ENCODE measurements around the gene NFATC3.

Gene NFATC3

DNA sequence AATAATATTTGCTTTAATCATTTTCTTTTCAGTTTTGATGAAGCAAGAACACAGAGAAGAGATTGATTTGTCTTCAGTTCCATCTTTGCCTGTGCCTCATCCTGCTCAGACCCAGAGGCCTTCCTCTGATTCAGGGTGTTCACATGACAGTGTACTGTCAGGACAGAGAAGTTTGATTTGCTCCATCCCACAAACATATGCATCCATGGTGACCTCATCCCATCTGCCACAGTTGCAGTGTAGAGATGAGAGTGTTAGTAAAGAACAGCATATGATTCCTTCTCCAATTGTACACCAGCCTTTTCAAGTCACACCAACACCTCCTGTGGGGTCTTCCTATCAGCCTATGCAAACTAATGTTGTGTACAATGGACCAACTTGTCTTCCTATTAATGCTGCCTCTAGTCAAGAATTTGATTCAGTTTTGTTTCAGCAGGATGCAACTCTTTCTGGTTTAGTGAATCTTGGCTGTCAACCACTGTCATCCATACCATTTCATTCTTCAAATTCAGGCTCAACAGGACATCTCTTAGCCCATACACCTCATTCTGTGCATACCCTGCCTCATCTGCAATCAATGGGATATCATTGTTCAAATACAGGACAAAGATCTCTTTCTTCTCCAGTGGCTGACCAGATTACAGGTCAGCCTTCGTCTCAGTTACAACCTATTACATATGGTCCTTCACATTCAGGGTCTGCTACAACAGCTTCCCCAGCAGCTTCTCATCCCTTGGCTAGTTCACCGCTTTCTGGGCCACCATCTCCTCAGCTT is 105.8 kb downstream of the NFATC3 start:
- DNase-seq, result no peak

DNA sequence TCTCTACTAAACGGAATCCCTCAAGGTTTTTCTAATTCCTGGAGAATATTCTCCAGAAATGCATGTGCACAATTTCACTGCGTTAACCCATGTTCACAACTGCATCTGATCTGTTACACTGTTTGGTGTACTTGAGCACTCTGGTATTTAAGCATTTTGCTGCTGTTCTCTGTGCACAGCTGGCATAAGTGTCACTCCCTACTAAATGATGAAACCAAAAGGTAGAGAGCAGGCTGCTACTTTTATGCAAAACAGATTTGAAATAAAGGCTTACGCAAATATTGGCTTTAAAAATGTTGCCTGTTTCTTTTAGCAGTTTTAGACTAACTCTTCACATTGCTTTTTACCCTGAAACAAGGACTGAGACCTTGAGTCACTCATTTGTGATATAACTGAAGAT is 109.1 kb downstream of the NFATC3 start:
- DNase-seq, result no peak

DNA sequence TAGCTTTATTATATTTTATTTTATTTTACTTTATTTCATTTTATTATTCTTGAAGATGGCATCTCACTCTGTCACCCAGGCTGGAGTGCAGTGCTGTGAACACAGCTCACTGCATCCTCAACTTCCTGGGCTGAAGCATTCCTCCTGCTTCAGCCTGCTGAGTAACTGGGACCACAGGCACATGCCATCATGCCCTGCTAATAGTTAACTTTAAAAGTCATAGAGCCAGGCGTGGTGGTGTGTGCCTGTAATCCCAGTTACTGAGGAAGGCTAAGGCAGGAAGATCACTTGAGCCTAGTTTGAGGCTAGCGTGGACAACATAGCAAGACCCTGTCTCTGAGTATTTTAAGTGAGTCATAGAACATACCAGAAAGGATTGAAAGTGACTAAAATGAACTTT is 112.1 kb downstream of the NFATC3 start:
- no peak for DNase-seq

DNA sequence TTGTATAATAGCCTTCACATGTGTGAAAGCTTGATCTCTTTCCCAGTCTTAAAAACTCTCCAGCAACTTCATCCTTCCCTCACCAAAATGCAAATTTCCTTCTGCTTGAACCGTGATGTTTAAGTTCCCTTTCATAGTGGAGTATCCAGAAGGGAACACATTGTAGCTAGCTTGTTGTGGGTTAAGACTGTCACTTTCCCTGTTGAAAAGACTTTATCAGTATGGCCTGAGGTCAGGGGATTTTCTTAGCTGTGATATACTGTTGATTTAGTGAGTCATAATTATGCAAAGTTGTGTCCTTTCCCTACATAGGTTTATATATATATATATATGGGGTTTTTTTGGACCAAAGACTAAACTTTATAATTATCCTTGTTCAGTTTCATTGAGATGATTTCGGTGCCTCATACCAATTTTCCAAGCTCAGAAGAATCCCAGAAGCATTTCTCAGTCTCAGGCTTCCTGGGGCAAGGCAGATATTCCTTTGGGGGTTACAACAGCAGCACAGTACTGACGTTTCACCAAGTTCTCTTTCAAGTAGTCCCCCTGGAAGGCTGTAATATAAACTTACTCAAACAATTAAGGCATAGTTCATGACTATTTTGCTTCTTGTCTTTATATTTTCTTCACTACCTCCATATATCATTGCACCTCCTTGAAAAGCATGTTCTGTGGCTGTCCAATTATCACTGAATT is 115.1 kb downstream of the NFATC3 start:
- DNase-seq, result peak; percentile 10

DNA sequence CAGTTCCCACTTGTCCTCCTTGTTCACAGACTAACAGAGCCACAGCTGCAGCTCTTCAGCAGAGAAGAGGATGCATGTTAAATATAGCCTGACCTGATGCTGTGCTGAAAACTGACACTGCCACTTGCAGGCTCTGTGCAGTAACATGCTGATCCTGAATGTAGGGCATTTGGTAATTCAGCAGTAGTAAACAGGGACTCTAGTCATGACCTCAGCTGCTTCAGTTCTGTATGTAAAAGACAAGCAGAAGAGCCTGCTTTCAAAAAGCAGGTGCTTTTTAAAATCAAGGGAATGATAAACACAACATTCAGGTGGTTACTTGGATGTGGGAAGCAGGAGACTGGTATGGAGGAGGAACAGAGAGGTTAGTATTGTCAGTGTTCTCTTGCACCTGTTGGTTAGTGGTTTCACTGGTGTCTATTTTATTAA is 116.9 kb downstream of the NFATC3 start:
- DNase-seq, result no peak

DNA sequence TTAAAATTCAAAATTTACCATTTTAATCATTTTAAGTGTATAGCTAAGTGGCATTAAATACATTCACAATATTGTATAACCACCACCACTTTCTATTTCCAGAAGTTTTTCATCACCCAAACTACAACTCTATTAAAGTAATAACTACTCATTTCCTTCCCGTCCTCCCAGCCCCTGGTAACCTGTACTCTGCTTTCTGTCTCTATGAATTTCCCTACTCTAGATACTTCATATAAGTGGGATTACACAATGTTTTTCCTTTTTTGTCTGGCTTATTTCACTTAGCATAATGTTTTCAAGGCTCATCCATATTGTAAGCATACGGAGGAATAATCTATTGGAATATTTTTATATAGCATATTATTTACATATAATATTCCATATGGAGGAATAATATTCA is 121.1 kb downstream of the NFATC3 start:
- no peak for DNase-seq

DNA sequence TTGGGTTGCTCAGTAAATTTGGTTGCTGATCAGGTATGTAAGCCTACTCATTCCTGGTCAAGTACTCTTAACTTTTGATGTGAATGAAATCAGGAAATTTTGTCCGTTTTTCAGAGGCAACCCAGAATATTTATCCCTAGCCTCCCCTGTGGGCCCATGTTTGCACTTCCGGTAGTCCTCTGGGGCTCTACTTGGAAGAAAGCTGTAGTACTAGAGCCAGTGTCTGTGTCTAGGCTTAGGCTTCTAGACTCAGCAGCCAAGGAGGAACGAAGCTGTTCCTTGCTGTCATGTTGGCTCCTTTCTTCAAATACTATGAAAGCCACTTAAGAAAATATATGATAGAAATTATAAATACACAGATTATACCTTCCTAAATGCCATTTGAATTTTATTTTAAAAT is 129.6 kb downstream of the NFATC3 start:
- DNase-seq, result no peak

DNA sequence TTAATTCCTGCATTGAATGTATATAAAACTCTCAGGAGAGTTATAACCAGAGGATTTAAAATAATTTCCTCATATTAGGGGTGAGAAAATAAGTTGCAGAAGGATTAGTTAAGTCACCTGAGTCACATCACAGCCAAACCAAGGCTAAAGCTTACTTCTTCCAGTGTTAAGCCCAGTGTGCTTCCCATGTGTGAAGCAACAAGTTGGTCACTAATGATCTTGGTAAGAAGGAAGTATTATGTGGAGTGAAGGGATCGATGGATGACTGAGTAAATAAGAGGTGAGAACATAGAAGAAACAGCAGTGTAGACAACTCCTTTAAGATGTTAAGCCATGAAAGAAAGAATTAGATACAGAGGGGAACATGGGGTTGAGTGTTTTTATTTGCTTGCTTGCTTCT is 130.1 kb downstream of the NFATC3 start:
- DNase-seq, result no peak

DNA sequence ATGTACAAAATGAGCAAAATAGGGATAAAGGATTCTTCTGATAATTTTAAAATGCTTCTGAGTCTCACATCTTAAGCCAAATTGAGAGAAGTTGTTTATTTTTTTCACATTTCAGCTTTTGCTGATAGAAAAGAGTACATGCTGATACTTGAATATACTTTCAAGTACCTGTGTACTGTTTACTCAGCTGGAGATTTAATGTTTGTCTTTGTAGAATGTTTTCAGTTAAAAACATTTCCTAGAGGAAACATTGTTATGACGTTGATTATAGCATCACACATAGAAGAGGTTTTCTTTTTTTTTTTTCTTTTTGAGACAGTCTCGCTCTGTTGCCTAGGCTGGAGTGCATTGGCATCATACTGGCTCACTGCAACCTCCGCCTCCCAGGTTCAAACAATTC is 131.1 kb downstream of the NFATC3 start:
- no peak for DNase-seq

DNA sequence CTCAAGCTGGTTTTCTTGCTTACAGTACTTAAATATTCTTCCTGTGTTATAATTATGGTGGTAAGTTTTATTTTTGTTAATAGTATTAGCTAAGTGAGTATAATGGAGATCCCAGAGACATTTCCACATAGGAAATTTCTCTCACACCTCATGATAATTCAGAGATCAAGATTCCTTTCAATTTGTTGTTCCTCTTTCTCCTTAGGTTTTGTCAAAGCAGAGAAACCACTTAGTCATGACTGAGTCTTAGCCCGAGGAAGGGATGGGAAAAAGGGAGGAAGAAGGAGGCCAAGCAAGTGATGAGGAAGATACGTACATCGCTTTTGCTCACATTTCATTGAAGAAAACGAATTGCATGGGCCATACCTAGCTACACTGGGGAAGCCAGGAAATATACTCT is 132.3 kb downstream of the NFATC3 start:
- DNase-seq, result no peak

DNA sequence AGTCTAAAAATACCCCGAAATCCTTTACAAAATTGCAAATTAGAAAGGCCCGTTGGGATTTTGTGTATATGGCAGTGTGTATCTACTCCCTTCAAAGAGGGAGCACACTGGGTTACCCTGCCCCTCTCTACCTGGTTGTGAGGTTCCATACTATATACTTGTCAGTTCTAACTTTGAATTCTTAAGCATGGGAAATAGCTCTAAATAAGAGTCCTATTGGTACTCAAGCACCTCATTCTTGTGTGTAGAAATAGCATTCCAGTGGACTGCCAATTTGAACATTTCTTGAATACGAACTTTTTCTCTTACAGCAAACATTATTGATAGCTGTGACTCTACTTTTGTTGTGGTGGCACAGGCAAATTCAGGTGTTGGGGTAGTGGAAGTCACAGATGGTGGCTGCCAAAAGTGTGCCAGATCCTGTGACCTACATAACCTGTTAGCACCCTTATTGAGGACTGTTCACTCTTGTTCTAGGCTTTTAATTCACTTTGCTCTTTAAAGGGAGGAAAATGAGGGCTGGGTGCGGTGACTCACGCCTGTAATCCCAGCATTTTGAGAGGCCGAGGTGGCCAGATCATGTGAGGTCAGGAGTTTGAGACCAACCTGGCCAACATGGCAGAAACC is 134.7 kb downstream of the NFATC3 start:
- no peak for DNase-seq

DNA sequence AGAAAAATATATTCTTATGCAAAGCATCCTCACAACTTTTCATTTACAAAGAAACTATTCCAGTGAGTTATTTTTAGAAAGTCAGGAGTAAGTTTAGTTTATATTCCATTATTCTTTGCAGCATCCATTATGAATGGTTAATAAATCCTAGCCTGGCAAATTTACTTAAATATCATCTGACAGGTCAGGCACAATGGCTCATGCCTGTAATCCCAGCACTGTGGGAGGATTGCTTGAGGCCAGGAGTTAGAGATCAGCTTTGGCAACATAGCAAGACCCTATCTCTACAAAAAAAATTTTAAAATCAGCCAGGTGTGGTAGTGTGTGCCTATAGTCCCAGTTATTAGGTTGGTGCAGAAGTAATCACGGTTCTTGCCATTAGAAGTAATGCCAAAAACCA is 137.9 kb downstream of the NFATC3 start:
- DNase-seq, result no peak

DNA sequence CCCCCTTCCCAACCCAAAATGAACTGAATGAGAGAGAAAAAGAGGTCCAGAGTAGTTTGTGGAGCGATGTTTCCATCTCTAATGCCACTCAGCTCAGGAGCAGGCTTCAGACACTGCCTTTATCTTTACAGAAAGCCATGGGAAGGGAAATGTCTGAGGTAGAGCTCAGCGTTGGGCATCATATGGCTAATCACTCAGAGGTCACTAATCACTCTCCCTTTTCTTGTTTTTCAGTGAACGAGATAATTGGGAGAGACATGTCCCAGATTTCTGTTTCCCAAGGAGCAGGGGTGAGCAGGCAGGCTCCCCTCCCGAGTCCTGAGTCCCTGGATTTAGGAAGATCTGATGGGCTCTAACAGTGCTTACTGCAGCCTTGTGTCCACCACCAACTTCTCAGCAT is 140.9 kb downstream of the NFATC3 start:
- no peak for DNase-seq

DNA sequence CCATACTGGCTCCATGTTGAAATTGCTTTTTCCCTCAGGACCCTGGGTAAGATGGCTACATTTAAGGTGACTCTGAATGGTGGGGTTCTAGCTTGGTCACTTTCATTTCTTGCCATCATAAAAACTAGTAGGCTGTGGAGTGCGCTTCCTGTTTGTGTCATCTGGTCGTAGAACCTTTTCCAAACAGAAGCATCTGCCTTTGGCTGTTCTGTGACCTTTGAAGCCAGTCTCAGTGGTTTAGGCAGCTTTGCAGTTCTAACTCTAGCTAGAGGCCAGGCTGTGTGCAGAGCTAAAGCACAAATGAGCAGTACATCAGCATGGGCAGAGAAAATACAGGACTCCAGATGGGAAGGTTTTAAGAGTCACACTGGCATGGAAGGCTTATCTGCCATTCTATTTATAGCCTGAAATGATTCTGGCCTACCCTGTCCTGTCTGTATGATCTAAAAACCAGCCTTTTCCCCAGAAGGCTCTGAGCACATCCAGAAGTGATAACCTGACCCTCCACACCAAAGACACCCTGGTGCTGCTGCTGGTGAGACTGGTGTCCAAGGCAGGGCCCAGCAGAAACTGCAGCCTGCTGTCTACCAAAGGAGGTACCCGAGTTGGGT is 142.1 kb downstream of the NFATC3 start:
- no peak for DNase-seq

DNA sequence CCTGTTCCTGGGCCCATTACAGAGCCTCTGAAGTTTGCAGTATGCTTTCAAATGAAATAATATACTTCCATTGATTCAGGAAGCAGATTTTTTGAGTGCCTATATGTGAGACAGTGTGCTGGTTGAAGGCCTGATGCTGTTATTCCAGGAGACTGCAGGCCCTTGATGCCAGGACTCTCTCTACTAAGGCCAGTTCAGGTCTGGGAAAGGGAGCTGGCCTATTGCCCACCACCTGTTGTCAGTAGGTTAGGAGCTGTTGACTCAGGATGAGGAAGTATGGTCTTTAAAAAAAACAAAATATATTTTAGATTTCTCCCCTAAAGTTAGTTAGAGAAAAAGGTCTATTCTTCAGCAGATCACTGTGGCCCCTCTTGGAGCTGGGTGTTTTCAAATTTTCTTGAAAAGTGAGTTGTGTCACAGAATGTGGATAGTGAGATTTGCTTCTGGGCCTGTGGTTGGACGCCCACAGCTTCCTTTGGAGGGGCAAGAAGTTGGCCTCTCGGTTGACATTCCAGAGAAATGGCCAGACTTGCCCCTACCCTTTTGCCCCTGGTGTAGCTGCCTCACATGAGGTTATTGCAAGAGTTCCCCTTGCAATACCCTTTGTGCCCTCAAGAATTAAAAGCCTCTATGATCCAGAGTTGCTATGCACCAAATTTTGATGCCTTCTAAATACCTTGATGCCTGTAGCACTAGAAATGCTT is 142.8 kb downstream of the NFATC3 start:
- DNase-seq, result no peak

DNA sequence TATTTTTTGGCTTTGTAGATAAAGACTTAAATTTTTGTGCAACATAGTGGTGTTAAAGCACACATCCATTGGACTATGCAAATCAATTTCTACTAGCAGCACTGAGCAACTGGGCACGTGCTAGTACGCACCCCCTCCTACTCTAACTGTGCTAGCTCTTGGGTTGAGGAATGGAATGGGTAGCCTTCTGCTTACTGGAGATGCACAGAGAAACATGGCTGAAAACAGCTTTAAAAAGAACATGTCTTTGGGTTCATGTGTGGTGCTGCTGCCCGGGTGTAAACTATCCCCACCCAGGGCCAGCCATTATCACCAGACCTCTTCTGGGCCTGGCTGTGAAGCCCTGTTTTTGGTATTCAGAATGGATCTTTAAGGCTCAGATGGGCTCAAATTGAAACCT is 143.5 kb downstream of the NFATC3 start:
- DNase-seq, result no peak

DNA sequence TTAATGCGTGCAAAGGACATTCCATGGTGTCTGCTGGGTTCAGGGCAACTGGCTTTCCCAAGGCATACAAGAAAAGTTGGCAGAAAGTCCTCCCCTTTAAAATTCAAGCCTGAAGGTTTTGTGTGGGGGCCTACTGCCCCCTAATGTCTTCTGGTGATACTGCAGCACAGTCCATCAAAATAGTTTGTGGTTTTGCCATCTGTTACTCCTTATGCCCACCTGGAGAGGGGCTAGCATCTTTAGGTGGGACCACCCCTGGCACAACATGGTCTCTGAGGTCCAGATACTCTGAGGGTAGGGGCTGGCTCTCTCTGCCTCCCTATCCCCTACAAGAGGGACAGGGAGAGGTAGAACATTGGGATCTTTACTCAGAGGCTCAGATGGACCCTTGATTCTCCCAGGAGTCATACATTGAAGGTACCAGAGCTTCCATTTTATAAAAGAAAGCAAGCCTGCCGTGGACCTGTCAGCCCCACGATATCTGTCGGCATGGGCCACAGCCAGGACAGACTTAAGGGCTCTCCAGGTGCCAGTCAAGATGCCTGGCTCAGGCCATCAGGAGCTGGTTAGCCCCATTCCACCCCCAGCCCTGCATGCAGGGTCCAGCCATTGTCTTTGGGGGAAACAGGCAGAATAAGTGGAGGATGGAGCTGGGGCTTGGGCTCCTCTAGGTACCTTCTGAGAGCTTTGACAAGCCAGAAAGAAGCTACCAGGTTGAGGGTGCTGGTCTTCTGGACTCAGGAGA is 144.4 kb downstream of the NFATC3 start:
- DNase-seq, result peak; percentile 57

DNA sequence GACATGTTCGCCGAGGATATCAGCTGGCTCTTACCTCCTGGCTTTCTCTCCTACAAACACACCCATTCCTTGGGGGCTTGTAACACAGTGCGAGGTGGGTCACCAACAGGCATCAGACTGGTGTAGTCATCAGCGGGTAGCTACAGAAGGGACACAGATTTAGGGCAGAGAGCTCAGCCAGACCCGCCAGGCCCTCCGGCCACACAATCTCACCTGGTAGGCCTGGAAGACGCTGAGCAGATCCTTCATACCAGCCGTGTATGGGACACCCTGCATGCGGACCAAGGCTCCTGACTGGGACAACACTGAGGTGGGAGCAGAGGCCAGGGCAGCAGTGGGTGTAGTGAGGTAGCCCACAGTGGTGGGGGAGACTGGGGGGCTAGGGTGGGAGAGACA is 145.0 kb downstream of the NFATC3 start:
- no peak for DNase-seq

DNA sequence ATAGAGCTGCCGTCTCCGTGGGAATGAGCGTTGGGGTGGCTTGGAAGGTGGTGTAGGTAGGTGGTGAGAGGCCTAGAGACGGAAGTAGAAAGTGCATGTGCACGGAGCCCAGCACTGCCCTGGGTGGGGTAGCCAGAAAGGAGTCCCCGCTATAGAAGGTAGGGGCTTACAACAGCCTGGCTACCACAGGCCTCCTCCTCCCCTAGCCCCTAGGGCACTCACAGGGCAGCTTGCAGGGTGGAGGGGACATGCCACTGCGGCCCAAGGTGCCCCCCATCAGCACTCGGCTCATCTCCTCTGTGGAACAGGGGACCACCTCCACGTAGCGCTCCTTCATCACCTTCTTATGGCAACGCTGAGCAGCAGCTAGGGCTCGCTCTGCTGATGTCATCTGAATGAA is 145.8 kb downstream of the NFATC3 start:
- DNase-seq, result no peak

DNA sequence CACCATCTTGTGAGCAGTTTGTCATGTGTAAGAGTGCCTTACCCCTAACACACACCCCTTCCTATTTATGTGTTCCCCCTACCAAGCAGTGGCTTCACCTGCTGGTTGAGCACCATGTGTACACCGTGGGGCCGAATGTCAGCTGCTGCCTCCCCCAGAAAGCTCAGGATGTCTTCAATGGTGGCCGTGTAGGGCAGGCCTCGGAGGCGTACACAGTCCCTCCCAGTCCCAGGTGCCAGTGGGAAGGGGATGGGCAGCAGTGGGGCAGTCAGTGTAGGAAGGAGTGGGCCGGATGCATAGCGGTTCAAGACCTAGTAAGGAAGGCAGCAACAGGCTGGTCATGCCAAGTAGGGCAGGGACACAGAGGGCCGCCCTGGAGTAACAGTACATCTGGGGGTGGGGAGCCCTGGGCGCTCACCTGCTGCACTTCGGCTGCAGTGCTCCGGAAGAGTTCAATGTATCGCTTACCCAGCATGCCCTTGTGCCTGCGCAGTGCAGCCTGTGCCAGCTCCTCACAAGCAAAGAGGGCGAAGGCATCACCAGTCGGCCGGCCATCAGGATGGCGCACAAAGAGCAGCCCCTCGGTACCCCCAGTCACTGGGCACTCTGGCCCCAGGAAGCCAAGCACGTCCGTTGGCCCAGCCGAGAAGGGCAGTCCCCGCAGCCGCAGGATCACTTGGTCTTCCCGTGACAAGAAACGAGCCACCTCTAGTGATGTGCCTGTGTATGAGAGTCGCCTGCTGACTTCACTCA is 146.4 kb downstream of the NFATC3 start:
- no peak for DNase-seq

DNA sequence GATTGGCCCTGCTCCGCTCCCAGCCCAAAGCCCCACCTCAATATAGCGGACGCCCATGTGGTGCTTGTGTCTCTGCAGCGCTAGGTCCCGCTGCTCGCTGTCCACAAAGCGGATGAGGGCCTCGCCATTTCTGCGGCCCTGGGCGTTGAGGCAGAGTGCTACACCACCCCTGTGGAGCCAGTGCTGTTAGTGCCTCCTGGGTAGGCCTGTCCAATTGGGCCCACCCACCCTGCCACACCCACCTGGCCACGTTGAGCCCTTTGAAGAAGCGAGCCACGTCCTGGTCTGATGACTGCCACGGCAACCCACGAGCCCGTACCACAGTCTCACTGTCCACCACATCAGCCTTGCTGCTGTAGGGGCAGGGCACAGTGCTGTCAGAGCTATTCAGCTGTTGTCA is 147.2 kb downstream of the NFATC3 start:
- DNase-seq, result no peak

All from CD4-positive, alpha-beta T cell treated with Interleukin-4 for 4 hours (primary cell).